SU-DHL-6 (cell line): ENCODE results near the gene HLA-DRA.

ENCODE experiments used
- EZH2phosphoT487 ChIP-seq: fragments of 200-600 bp; sonication (generic), shearing (Covaris generic); conservative IDR thresholded peaks from 2 replicates; pipeline ENCODE4 v1.6.1; 2018; ENCODE audit warnings: mild to moderate bottlenecking, antibody characterized with exemption, low read length, moderate library complexity, mixed read lengths
- TF ChIP-seq, protein P1 (sequence below): fragments of 200-600 bp; sonication (generic); IDR thresholded peaks from one replicate; pipeline ENCODE4 v1.5.1; 2017; ENCODE audit warnings: antibody characterized with exemption, mild to moderate bottlenecking, low read length, moderate library complexity; ENCODE audit not compliant: insufficient read depth, poor library complexity, severe bottlenecking

DNA sequence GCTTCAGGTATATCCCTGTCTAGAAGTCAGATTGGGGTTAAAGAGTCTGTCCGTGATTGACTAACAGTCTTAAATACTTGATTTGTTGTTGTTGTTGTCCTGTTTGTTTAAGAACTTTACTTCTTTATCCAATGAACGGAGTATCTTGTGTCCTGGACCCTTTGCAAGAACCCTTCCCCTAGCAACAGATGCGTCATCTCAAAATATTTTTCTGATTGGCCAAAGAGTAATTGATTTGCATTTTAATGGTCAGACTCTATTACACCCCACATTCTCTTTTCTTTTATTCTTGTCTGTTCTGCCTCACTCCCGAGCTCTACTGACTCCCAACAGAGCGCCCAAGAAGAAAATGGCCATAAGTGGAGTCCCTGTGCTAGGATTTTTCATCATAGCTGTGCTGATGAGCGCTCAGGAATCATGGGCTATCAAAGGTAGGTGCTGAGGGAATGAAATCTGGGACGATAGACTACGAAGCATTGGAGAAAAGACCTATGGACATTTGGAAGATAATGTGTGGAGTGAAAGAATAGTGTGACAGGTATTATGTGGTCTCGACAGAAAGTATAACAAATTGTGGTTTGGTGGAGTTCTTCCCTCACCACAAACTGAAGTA lies at the start of gene HLA-DRA:
- TF ChIP-seq, protein P1, sequence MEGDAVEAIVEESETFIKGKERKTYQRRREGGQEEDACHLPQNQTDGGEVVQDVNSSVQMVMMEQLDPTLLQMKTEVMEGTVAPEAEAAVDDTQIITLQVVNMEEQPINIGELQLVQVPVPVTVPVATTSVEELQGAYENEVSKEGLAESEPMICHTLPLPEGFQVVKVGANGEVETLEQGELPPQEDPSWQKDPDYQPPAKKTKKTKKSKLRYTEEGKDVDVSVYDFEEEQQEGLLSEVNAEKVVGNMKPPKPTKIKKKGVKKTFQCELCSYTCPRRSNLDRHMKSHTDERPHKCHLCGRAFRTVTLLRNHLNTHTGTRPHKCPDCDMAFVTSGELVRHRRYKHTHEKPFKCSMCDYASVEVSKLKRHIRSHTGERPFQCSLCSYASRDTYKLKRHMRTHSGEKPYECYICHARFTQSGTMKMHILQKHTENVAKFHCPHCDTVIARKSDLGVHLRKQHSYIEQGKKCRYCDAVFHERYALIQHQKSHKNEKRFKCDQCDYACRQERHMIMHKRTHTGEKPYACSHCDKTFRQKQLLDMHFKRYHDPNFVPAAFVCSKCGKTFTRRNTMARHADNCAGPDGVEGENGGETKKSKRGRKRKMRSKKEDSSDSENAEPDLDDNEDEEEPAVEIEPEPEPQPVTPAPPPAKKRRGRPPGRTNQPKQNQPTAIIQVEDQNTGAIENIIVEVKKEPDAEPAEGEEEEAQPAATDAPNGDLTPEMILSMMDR, result no peak
- TF ChIP-seq EZH2phosphoT487, result no peak
